NCI-H345 treated with DMSO at 0.1 percent for 48 hours (cell line): Measurements from ENCODE around the gene BIK.

ENCODE experiments used
- DNase-seq: peaks from one replicate; lab custom pipeline; 2025; ENCODE audit not compliant: unreplicated experiment; lab: John Stamatoyannopoulos, UW

BIK gene

DNA sequence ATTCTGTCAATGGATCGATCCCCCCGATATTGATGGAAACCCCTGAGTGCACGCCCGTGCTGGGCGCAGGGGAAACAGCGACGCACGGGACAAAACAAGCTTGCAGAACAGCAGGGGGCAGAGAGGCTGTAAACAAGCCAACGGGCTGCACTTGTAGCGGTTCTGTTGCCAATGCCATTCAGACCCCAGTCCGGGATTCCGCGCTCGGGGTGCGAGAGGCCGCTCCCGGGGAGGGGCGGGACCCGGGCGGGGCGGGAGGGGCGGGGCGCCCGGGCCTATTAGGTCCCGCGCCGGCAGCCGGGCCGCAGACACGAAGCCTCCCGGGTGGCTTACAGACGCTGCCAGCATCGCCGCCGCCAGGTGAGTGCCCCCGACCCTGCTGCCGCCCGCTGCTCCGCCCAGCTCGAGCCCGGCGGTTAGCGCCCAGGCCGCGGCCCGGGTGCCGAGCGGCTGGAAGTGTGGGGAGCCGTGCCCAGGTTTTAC, at the start of gene BIK:
Gene BIK (plus strand): TSS at position 307 of the 483 bp plus-strand sequence. CDS start 13,273 bp downstream, outside the sequence.
- DNase-seq, result no peak

GRCh38 chr22:43066134-43066533, 44.4 kb upstream of the BIK start:
- no peak for DNase-seq

- DNase-seq, result no peak
These were observed 43.6 kb upstream of the BIK start for GRCh38 chr22:43066844-43067385.

- DNase-seq, result no peak
These were observed 33.3 kb upstream of the BIK start for GRCh38 chr22:43077121-43077877.

DNA sequence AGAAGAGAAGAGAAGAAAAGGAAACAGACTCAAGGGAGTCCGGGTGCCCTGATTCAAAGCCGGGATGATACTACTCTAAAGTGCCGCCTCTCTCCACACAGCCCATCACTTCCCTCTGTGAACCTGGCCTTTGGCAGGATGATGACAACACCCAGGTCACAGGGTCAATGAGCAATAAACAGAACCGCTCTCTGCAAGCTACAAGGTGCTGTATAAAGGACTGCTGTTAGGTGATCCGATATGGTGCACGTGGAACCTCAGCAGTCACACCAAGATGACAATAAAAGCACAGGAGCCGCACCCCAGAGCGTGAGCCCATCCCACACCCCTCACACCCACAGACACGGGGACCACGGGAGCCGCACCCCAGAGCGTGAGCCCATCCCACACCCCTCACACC, 32.0 kb upstream of the BIK start:
- no peak for DNase-seq

DNA sequence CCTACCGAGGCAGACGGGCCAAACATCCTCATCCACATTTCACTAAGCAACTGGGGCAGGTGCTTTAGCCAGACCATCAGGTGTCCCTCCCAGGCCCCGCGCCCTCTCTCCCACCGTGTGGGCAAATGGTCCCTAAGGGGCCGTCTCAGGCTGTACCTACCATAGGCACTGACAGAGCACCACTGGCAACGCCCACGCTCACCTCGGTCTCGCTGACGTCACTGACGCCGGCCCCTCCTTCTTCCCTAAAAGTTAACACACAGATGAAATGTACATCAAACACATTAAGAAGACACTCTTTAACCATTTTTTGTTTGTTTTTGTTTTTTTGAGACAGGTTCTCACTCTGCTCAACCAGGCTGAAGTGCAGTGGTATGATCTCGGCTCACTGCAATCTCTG, 30.8 kb upstream of the BIK start:
- DNase-seq, result no peak

DNA sequence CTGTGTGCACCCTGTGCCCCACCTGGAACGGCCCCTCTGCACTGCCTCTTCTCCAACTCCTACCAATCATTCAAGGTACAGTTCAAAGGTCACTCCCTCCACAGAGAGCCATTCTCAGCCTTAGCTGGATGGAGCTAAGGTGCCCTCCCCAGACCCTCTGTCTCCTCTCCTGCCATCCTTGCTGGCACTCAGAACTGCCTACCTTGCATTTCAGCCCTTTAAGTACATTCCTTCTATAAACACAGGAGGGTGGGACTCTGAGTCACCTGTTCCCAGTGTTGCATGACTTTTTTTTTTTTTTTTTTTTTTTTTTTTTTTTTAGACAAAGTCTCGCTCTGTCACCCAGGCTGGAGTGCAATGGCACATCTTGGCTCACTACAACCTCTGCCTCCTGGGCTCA, 29.9 kb upstream of the BIK start:
- DNase-seq, result no peak

DNA sequence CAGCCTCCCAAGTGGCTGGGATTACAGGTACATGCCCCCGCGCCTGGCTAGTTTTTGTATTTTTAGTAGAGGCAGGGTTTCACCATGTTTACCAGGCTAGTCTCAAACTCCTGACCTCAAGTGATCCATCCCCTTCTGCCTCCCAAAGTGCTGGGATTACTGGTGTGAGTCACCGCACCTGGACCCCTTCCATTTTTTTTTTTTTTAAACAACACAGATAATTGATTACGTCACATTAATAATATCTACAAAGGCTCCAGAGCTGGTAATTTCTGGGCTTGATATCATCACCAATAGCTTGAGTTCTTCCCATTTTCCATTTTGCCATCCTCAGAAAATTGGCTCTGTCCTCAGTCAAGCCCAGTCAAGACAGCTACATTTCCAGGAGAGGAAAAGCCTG, 28.6 kb upstream of the BIK start:
- DNase-seq, result no peak

- DNase-seq, result no peak
These were observed 24.6 kb upstream of the BIK start for GRCh38 chr22:43085658-43086606.

GRCh38 chr22:43088627-43088983, 21.9 kb upstream of the BIK start:
- DNase-seq, result no peak

DNA sequence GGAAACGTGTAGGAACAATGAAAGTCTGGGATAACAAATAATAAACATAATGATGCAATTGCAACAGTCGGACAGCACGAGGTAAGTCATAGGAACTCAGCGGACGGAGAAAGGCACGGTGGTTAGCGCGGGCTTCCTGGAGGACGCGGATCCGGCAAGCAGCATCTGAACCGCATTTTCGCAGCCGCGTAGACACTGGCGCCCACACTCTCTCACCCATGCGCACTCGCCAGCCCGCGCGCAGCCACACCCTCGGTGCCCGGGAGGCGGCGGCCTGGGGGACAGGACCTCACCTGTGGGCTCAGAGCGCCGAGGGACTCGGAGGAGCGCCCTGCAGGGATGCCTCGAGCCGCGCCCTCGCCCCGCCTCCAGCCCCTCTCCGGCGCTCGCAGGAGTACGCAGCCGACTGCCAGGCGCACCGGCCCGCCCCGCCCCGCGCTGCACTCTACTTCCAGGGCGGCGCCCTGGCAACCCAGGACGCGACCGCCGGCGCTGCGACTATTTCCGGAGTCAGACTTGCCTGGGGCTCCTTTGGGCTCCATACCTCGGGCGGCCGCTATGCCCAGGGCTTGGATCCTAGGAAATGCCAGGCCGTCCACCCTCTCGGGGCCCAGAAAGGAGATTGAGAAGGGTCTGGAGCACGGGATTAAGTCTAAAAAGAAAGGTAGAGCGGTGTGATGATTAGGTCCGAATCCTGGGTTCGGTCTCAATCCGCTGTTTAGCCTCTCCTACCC, 21.4 kb upstream of the BIK start, which contains the start of gene TTLL1:
Gene TTLL1 (minus strand): TSS at position 408 of the 734 bp plus-strand sequence. CDS start 13,805 bp downstream, outside the sequence.
- DNase-seq, result peak; percentile 69

- peak; percentile 18 for DNase-seq
These were observed 20.3 kb upstream of the BIK start for GRCh38 chr22:43090130-43090789.

- DNase-seq, result no peak
These were observed 18.5 kb upstream of the BIK start for GRCh38 chr22:43092085-43092484.

DNA sequence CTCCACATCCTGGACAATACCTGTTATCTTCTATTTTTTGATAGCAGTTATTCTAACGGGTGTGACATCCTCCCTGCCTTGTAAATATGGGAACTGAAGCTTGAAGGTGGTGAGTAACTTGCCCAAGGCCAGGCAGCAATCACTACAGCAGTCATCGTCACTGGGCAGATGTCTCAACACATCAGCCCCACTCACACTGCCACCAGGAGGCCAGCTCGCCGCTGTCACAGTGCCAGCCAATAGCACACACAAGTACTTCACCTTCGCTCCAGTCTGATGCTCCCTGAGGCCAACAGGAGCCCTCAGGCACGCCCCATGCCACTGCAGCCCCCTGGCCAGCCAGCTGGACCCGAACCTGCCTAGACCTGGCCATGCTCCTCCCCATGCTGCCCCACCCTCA, 16.5 kb upstream of the BIK start:
- DNase-seq, result peak; percentile 38

DNA sequence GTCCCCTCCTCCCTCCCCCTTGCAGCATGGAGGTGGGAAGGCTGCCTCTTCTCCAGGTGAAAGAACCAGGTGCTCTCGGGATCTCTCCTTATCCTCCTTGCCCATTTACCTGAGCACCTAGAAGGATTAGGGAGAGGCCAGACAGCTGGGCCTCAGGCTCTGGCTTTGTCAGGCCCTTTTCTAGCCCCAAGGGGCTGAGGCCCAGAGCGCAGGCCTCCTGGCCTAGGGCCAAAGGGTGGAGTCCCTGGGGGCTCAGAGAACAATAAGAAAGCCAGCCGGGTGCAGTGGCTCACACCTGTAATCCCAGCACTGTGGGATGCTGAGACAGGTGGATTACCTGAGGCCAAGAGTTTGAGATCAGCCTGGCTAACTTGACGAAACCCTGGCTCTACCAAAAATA, 16.0 kb upstream of the BIK start:
- DNase-seq, result peak; percentile 32

DNA sequence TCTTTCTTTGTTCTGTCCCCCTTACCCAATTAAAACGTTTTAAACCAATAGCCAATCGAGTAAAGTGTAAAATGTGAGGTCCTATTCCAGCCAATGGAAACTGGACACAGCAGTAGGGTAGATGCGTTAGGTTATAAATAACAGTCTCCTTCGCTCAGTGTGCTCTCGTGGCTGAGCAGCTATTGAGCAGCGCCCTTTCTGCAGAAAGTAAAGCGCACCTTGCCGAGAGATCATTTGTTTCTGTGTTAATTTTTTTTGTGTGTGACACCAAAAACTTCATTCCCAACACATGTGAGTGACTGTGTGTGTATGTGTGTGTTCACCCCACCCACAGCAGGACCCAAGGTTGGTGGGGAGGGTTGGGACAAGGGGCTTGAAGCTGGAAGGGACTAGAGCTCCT, 14.1 kb upstream of the BIK start:
- no peak for DNase-seq

- no peak for DNase-seq
These were observed 12.2 kb upstream of the BIK start for GRCh38 chr22:43098356-43098755.

DNA sequence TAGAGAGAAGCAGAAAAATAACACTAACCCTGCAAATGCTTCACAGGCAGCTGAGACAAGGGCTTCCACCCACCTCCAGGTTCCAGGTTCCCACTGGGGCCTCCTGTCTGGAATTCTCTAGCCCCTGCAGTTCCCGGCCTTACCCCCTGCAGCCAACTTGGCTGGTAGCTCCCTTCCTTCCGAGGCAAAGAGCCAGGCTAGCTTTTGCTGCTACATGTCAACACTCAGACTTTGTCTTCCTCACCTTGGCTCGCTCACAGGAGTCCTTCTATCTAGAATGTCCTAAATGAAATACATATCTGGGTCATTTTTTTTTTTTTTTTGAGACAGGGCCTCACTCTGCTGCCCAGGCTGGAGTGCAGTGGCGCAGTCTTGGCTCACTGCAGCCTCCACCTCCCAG, 11.5 kb upstream of the BIK start:
- no peak for DNase-seq

- no peak for DNase-seq
These were observed 10.3 kb upstream of the BIK start for GRCh38 chr22:43100225-43100624.

DNA sequence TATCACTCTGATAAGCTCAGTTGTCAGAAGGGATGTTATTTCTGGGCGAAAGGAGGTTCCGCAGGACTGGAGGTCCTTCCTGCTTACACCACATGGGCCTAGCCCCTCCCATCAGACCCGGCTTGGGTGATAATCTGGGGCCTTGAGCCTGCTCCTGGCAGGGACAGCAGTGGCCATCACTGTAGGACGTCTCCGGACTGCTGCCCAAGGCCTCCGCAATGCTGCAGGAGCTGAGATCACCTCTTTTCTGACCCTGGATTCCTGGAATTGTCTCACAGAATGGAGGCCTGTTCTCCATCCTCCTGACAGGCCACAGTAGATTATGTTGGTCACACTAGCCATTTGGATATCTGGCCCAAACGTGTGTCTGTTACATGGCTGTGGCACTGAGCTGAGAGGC, 9.2 kb upstream of the BIK start:
- no peak for DNase-seq
